Endothelial cell of umbilical vein (primary cell): ENCODE measurements around the gene ASXL1. TPM values are rescaled to one million over a fixed set of nuclear protein-coding genes. Genes with fewer than 3 reads are reported as not detected.

Experiments used
- BruUV-seq: library from RNA; stranded (reverse); fragments of 400-500 nt; replicated peaks from 2 replicates; lab custom pipeline; 2021; lab: Mats Ljungman, UMichigan
- CTCF ChIA-PET: fragments of 300-600, 350-600 bp; sonication (Branson Sonifier 250); formaldehyde crosslinking; loops from one replicate; lab custom pipeline; 2021; ENCODE audit warnings: antibody characterized with exemption, inconsistent platforms; lab: Charles Lee
- POLR2A ChIA-PET: fragments of 300-600, 350-600 bp; sonication (Branson Sonifier 250); formaldehyde crosslinking; loops from one replicate; lab custom pipeline; 2021; ENCODE audit warnings: antibody characterized with exemption, inconsistent platforms; lab: Charles Lee
- DNase-seq: peaks from one replicate; pipeline ENCODE4 v3.0.0-alpha.2; 2011; ENCODE audit warnings: low read depth, low spot score
- FAIRE-seq: peaks from 2 replicates; lab custom pipeline; 2011; peaks lifted over from hg19 to GRCh38; lab: Jason Lieb, UNC
- H2AFZ ChIP-seq: 2 replicates; pipeline ENCODE4 v1.6.0; 2012; ENCODE audit warnings: low read depth, low read length, control low read depth, inconsistent platforms
- H3K27ac ChIP-seq: 2 replicates; pipeline ENCODE4 v1.5.1; 2011; ENCODE audit warnings: low read depth, mild to moderate bottlenecking, control low read depth, low read length, moderate library complexity; ENCODE audit not compliant: insufficient read depth
- H3K27me3 ChIP-seq, 2 experiments: 2 replicates each; pipeline versions ENCODE4 v1.6.0 to v1.6.1; 2011; ENCODE audit warnings: low read length in 2 of 2, mixed read lengths in 1 of 2; ENCODE audit not compliant: control insufficient read depth in 2 of 2, insufficient read depth in 2 of 2
- H3K36me3 ChIP-seq, 2 experiments: 2 replicates in 1 of 2; 3 replicates in 1 of 2; pipeline ENCODE4 v1.5.1; 2011; ENCODE audit warnings: low read length in 2 of 2, mild to moderate bottlenecking in 1 of 2, moderate library complexity in 1 of 2; ENCODE audit not compliant: control insufficient read depth in 2 of 2, insufficient read depth in 2 of 2; ENCODE audit errors: extremely low read depth in 1 of 2
- H3K4me1 ChIP-seq: 3 replicates; pipeline ENCODE4 v1.5.1; 2011; ENCODE audit warnings: mild to moderate bottlenecking, low read length; ENCODE audit not compliant: control insufficient read depth, insufficient read depth; ENCODE audit errors: extremely low read depth
- H3K4me2 ChIP-seq: 2 replicates; pipeline ENCODE4 v1.6.1; 2011; ENCODE audit warnings: low read length, control low read depth, mixed read lengths; ENCODE audit not compliant: insufficient read depth
- H3K4me3 ChIP-seq, 3 experiments: fragments of 200-600 bp in 1 of 3; sonication (generic), shearing (Covaris generic) in 1 of 3; replicated peaks in 1 of 3; 2 replicates each; pipeline ENCODE4 v1.5.1; 2011 to 2016; ENCODE audit warnings: control low read depth in 3 of 3, low read length in 3 of 3, mild to moderate bottlenecking in 2 of 3, inconsistent platforms in 1 of 3, low read depth in 1 of 3, moderate library complexity in 1 of 3; ENCODE audit not compliant: insufficient read depth in 1 of 3
- H3K79me2 ChIP-seq: 2 replicates; pipeline ENCODE4 v1.6.0; 2012; ENCODE audit warnings: low read length, inconsistent platforms; ENCODE audit not compliant: control insufficient read depth, insufficient read depth
- H3K9ac ChIP-seq: replicated peaks from 2 replicates; pipeline ENCODE3; 2011; ENCODE audit warnings: low read length, control low read depth; ENCODE audit not compliant: insufficient read depth; ENCODE audit errors: extremely low read depth
- H3K9me1 ChIP-seq: replicated peaks from 3 replicates; pipeline ENCODE4 v1.6.0; 2011; ENCODE audit warnings: mild to moderate bottlenecking, low read length; ENCODE audit not compliant: control insufficient read depth, insufficient read depth; ENCODE audit errors: extremely low read depth
- H3K9me3 ChIP-seq: replicated peaks from 2 replicates; pipeline ENCODE4 v1.5.1; 2012; ENCODE audit warnings: low read length, inconsistent platforms; ENCODE audit not compliant: control insufficient read depth, insufficient read depth
- H4K20me1 ChIP-seq: replicated peaks from 2 replicates; pipeline ENCODE3; 2011; ENCODE audit warnings: mild to moderate bottlenecking, low read length; ENCODE audit not compliant: control insufficient read depth, insufficient read depth; ENCODE audit errors: extremely low read depth
- CTCF ChIP-seq, 2 donors: IDR thresholded peaks; 1 replicate in 1 of 2; 2 replicates in 1 of 2; pipeline ENCODE4 v1.5.1; 2011; ENCODE audit warnings: low read length in 2 of 2, mild to moderate bottlenecking in 2 of 2, moderate library complexity in 2 of 2, control low read depth in 1 of 2, inconsistent platforms in 1 of 2, low read depth in 1 of 2; ENCODE audit not compliant: insufficient read depth in 1 of 2; ENCODE audit errors: extremely low read depth in 1 of 2
- EZH2 ChIP-seq: IDR thresholded peaks from 2 replicates; pipeline ENCODE4 v1.6.1; 2012; ENCODE audit warnings: borderline replicate concordance, low read depth, mild to moderate bottlenecking, moderate library complexity, low read length, inconsistent platforms; ENCODE audit not compliant: severe bottlenecking
- FOS ChIP-seq: IDR thresholded peaks from 2 replicates; pipeline ENCODE4 v1.6.1; 2011; ENCODE audit warnings: mild to moderate bottlenecking, low read length, moderate library complexity, borderline replicate concordance; ENCODE audit not compliant: insufficient read depth
- GATA2 ChIP-seq: IDR thresholded peaks from 2 replicates; pipeline ENCODE4 v1.7.0; 2011; ENCODE audit warnings: low read depth, mild to moderate bottlenecking, moderate library complexity, mixed read lengths, low read length; ENCODE audit not compliant: insufficient read length, insufficient read depth
- JUN ChIP-seq: IDR thresholded peaks from 2 replicates; pipeline ENCODE4 v1.6.1; 2011; ENCODE audit warnings: borderline replicate concordance, low read depth; ENCODE audit not compliant: insufficient read length, insufficient read depth
- MAX ChIP-seq: IDR thresholded peaks from 2 replicates; pipeline ENCODE4 v1.6.1; 2011; ENCODE audit not compliant: insufficient read depth, insufficient read length
- MYC ChIP-seq: IDR thresholded peaks from one replicate; pipeline ENCODE4 v1.6.1; 2011; ENCODE audit warnings: mild to moderate bottlenecking, low read depth, low read length
- POLR2A ChIP-seq: IDR thresholded peaks from 2 replicates; pipeline ENCODE4 v1.6.1; 2012; ENCODE audit warnings: low read depth, mild to moderate bottlenecking, control low read depth, low read length
- POLR2AphosphoS5 ChIP-seq: IDR thresholded peaks from 2 replicates; pipeline ENCODE4 v1.6.1; 2012; ENCODE audit warnings: low read depth, mild to moderate bottlenecking, control low read depth, low read length, moderate library complexity; ENCODE audit not compliant: insufficient read depth
- dilution Hi-C: fragments of 300-500 bp; cut with MboI; formaldehyde crosslinking; loops from one replicate; pipeline ENCODE4 v1.15.0; 2019; ENCODE audit warnings: low sequenced_read_pairs; ENCODE audit not compliant: extremely low pct_ligation_motif_present
- intact Hi-C: fragments of 100-400 bp; cut with micrococcal nuclease; formaldehyde crosslinking; loops from one replicate; pipeline ENCODE4 v1.10.0; 2022
- polyA plus RNA-seq, 4 experiments: library from polyadenylated mRNA; depleted of rRNA in 3 of 4; stranded (reverse) in 3 of 4; unstranded in 1 of 4; fragments of >200 nt; gene quantifications; 2 replicates each; pipeline versions ENCODE4 v1.2.1 to v1.2.3, GENCODE V29; 2011 to 2012; ENCODE audit warnings: missing spikeins in 1 of 4
- total RNA-seq: library from RNA; stranded (reverse); gene quantifications from 2 replicates; pipeline ENCODE4 v1.2.3, GENCODE V29; 2021

The ASXL1 gene
- total and polyA plus RNA-seq, 2 donors (not counting 3 experiments of a cell fraction or from before 2014, with no cell fraction given) = 45.4 to 101 TPM

- no peaks in the 10 kb centered on the region for H3K27me3 ChIP-seq
- peaks cover 50% of the 10 kb centered on the region for H3K79me2 ChIP-seq
- no peak overlapping the region for H3K27ac ChIP-seq
- DNase-seq (no peak), FAIRE-seq (no peak)
- no peak overlapping the region for H3K4me2 ChIP-seq
- CTCF ChIA-PET = interaction anchor here (0.9 kb wide), 1 partner anchor 12 kb away, joined by 3 read pairs; no protein-coding TSS in a partner anchor
- intact Hi-C loops = no loop called here
- no peaks in the 10 kb centered on the region for H4K20me1 ChIP-seq
- TF ChIP-seq MYC (no peak), POLR2A (no peak), CTCF (IDR thresholded peaks at IDR 0.05; ENCODE audit: extremely low read depth in 1 of 2, insufficient read depth in 1 of 2, low read depth in 1 of 2, low read length in 2 of 2) (no peak), POLR2AphosphoS5 (no peak), GATA2 (no peak), MAX (no peak), EZH2 (no peak), FOS (no peak), JUN (no peak)
- BruUV-seq = no TSS peak
- dilution Hi-C loops = no loop called here
- no peak overlapping the region for H2AFZ ChIP-seq
- H3K9me3 ChIP-seq = no peaks in the 10 kb centered on the region
- H3K9me1 ChIP-seq = no peaks in the 10 kb centered on the region
- H3K9ac ChIP-seq = no peak overlapping the region
- peaks cover 11% of the 10 kb centered on the region for H3K4me1 ChIP-seq
- no peak overlapping the region for H3K4me3 ChIP-seq
- H3K36me3 ChIP-seq = peaks cover 39 to 89% of the 10 kb centered on the region in 2 experiments
- POLR2A ChIA-PET = no interaction called here
These were observed 93.2 kb downstream of the ASXL1 start for GRCh38 chr20:32451340-32451681.
